Caco-2 (cell line): ENCODE measurements around the gene TLE5. TPM values are rescaled to one million over a fixed set of nuclear protein-coding genes. Genes with fewer than 3 reads are reported as not detected.
A peak's percentile ranks its signal among the peaks of the same experiment; 100 is the strongest.

Experiments used
- BruUV-seq: library from RNA; stranded (reverse); fragments of 400-500 nt; replicated peaks from 2 replicates; lab custom pipeline; 2021; lab: Mats Ljungman, UMichigan
- CTCF ChIA-PET: fragments of 300-600 bp; sonication (Branson Sonifier 250); formaldehyde crosslinking; loops from one replicate; lab custom pipeline; 2022; ENCODE audit warnings: antibody characterized with exemption; lab: Charles Lee
- POLR2A ChIA-PET: fragments of 300-600 bp; sonication (Branson Sonifier 250); formaldehyde crosslinking; loops from one replicate; lab custom pipeline; 2022; ENCODE audit warnings: antibody characterized with exemption; lab: Charles Lee
- DNase-seq, 2 experiments: peaks; one replicate each; pipeline versions ENCODE4 v3.0.0 to v3.0.0-alpha.2; 2020 to 2022
- H3K27me3 ChIP-seq: replicated peaks from 2 replicates; pipeline ENCODE4 v1.6.0; 2011; ENCODE audit warnings: low read length; ENCODE audit not compliant: control insufficient read depth, insufficient read depth
- H3K36me3 ChIP-seq: 2 replicates; pipeline ENCODE4 v1.5.1; 2011; ENCODE audit warnings: low read length; ENCODE audit not compliant: control insufficient read depth, insufficient read depth
- H3K4me1 ChIP-seq: fragments of 250-450 bp; sonication (Bioruptor Pico); 2 replicates; pipeline ENCODE4 v1.5.1; 2020; ENCODE audit warnings: mild to moderate bottlenecking
- H3K4me3 ChIP-seq: 2 replicates; pipeline ENCODE4 v1.5.1; 2011; ENCODE audit warnings: low read depth, mild to moderate bottlenecking, control low read depth, low read length
- H3K9me3 ChIP-seq: fragments of 250-450 bp; sonication (Bioruptor Pico); 2 replicates; pipeline ENCODE4 v1.5.1; 2020; ENCODE audit warnings: mild to moderate bottlenecking, moderate library complexity
- H3K27ac Mint-ChIP-seq: one replicate; pipeline ENCODE4 v1.8.0; 2022; ENCODE audit warnings: mixed read lengths; ENCODE audit not compliant: unreplicated experiment
- H3K27me3 Mint-ChIP-seq: one replicate; pipeline ENCODE4 v1.8.0; 2022; ENCODE audit warnings: mixed read lengths; ENCODE audit not compliant: insufficient read depth, unreplicated experiment
- H3K36me3 Mint-ChIP-seq: one replicate; pipeline ENCODE4 v1.8.0; 2022; ENCODE audit warnings: mild to moderate bottlenecking, mixed read lengths; ENCODE audit not compliant: insufficient read depth, unreplicated experiment
- H3K4me1 Mint-ChIP-seq: one replicate; pipeline ENCODE4 v1.8.0; 2022; ENCODE audit warnings: low read depth, mixed read lengths; ENCODE audit not compliant: unreplicated experiment
- H3K4me3 Mint-ChIP-seq: one replicate; pipeline ENCODE4 v1.8.0; 2022; ENCODE audit warnings: mild to moderate bottlenecking, moderate library complexity, mixed read lengths; ENCODE audit not compliant: unreplicated experiment
- H3K9me3 Mint-ChIP-seq: one replicate; pipeline ENCODE4 v1.8.0; 2022; ENCODE audit warnings: mixed read lengths; ENCODE audit not compliant: unreplicated experiment
- intact Hi-C: fragments of 100-400 bp; cut with micrococcal nuclease; formaldehyde crosslinking; loops from one replicate; pipeline ENCODE4 v1.10.0; 2022; ENCODE audit not compliant: unreplicated experiment
- total RNA-seq: library from RNA; stranded (reverse); gene quantifications from 2 replicates; pipeline ENCODE4 v1.2.3, GENCODE V29; 2022
- TF ChIP-seq, protein P1 (sequence below), 2 experiments: fragments of 200-600 bp in 1 of 2; IDR thresholded peaks; 1 replicate in 1 of 2; 2 replicates in 1 of 2; pipeline versions ENCODE4 v1.5.1 to v1.8.0; 2011 to 2022; ENCODE audit warnings: antibody characterized with exemption in 1 of 2, control low read depth in 1 of 2, inconsistent platforms in 1 of 2, low read depth in 1 of 2, low read length in 1 of 2, mild to moderate bottlenecking in 1 of 2, moderate library complexity in 1 of 2; ENCODE audit not compliant: insufficient read depth in 1 of 2, severe bottlenecking in 1 of 2, unreplicated experiment in 1 of 2

TLE5 gene
- total RNA-seq, 1 experiment from 2014 or later: 132 TPM

DNA sequence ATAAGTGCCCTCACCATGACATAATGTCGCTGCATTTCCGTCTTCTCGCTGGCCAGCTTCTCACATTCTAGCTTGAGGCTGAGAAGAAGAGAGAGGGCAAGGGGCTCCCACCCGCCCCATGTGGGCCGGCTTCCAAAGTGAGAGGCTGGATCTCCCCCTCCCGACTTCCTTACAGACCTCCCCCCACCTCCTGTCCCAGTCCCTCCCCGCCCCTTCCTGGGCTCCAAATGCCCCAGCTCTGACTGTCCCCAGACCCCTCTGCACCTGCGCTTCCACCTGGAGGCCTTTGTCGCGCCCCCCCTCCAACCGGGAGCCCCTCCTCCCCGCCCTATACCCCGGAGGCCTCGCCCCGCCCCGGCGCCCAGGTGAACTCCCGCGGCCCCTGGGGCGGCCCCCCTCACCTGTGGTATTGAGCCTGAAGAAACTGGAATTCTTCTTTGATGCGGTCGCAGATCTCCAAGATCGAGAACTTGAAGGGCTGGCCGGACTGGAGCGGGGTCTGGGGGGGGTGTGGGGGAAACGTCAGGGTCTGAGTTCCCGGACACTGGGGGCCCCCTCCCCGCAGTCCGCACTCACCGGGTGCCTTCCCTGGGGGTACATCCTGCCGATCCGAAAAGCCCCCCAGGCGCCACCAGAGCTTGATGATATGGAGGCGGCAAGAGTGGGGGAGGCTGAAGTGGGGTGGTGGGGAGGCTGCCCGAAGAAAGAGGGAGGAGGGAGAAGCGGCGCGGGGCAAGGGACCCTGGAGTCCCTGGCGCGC, 33.8 kb downstream of the TLE5 start:
- Mint-ChIP-seq H3K27me3 (no peaks in the 10 kb centered on the region), H3K27ac (no peak overlapping the region), H3K36me3 (peaks cover 4% of the 10 kb centered on the region), H3K4me1 (peaks cover 17% of the 10 kb centered on the region), H3K9me3 (no peaks in the 10 kb centered on the region), H3K4me3 (peak overlapping the region; percentile 72)
- H3K4me3 ChIP-seq: peak overlapping the region; percentile 79
- no peaks in the 10 kb centered on the region for H3K27me3 ChIP-seq
- intact Hi-C loops: loop anchor here (2.0 kb wide), 1 partner anchor 66 kb away; no protein-coding TSS in a partner anchor
- CTCF ChIA-PET: interaction anchor here (0.6 kb wide), 1 partner anchor 78 kb away, joined by 3 read pairs; no protein-coding TSS in a partner anchor
- BruUV-seq: no TSS peak
- no peaks in the 10 kb centered on the region for H3K36me3 ChIP-seq
- DNase-seq: peak; percentile 57
- peaks cover 13% of the 10 kb centered on the region for H3K4me1 ChIP-seq
- TF ChIP-seq, protein P1, sequence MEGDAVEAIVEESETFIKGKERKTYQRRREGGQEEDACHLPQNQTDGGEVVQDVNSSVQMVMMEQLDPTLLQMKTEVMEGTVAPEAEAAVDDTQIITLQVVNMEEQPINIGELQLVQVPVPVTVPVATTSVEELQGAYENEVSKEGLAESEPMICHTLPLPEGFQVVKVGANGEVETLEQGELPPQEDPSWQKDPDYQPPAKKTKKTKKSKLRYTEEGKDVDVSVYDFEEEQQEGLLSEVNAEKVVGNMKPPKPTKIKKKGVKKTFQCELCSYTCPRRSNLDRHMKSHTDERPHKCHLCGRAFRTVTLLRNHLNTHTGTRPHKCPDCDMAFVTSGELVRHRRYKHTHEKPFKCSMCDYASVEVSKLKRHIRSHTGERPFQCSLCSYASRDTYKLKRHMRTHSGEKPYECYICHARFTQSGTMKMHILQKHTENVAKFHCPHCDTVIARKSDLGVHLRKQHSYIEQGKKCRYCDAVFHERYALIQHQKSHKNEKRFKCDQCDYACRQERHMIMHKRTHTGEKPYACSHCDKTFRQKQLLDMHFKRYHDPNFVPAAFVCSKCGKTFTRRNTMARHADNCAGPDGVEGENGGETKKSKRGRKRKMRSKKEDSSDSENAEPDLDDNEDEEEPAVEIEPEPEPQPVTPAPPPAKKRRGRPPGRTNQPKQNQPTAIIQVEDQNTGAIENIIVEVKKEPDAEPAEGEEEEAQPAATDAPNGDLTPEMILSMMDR (IDR thresholded peaks at IDR 0.05; ENCODE audit: insufficient read depth in 1 of 2, low read depth in 1 of 2, low read length in 1 of 2, severe bottlenecking in 1 of 2, unreplicated experiment in 1 of 2): no peak
- no peaks in the 10 kb centered on the region for H3K9me3 ChIP-seq
- POLR2A ChIA-PET: interaction anchor here (0.5 kb wide), 1 partner anchor 78 kb away, joined by 4 read pairs; no protein-coding TSS in a partner anchor

DNA sequence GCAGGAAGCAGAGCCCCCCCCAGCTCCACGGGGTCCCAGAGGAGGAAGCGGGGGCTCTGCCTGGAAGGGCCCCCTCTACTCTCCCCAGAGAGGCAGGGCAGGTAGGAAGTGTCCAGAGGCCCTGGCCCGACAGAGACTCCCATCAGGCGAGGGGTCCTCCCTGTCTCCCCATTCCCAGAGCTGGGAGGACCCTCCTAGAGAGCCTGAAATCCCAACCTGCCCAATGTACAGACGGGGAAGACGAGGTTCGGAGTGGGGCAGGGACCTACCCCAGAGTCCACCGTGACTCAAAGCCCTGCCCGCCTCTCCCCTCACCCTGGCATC, 34.4 kb downstream of the TLE5 start:
- H3K4me3 ChIP-seq: peak overlapping the region; percentile 79
- ChIA-PET CTCF (no interaction called here), POLR2A (interaction anchor here (0.5 kb wide), 1 partner anchor 77 kb away, joined by 4 read pairs; no protein-coding TSS in a partner anchor)
- BruUV-seq: no TSS peak
- Mint-ChIP-seq H3K9me3 (no peaks in the 10 kb centered on the region), H3K27me3 (no peaks in the 10 kb centered on the region), H3K4me3 (peak overlapping the region; percentile 72), H3K36me3 (peaks cover 4% of the 10 kb centered on the region), H3K4me1 (peaks cover 21% of the 10 kb centered on the region), H3K27ac (no peak overlapping the region)
- peaks cover 11% of the 10 kb centered on the region for H3K4me1 ChIP-seq
- no peaks in the 10 kb centered on the region for H3K36me3 ChIP-seq
- TF ChIP-seq, protein P1 (IDR thresholded peaks at IDR 0.05; ENCODE audit: insufficient read depth in 1 of 2, low read depth in 1 of 2, low read length in 1 of 2, severe bottlenecking in 1 of 2, unreplicated experiment in 1 of 2): no peak
- H3K9me3 ChIP-seq: no peaks in the 10 kb centered on the region
- H3K27me3 ChIP-seq: no peaks in the 10 kb centered on the region
- DNase-seq: no peak
- intact Hi-C loops: loop anchor here (2.0 kb wide), 1 partner anchor 65 kb away; no protein-coding TSS in a partner anchor

DNA sequence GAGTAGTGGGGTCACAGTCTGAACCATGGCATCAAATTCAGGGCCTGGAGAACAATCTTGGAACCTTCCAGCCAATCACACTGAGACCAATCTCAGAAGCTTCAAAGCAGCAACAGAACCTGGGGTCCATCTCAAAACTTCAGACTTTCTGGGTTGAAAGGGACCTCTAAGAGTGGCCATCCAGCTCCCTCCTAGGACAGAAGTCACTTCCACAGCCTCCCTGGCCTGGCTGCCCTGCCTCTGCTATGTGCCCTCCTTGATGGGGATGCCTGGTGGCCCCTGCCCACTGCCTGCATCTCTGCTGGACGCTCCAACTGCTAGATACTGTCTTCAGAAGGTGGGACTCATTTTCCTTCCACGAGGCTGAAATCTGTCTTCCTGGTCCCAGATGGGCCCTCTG, 35.0 kb downstream of the TLE5 start:
- intact Hi-C loops: no loop called here
- H3K9me3 Mint-ChIP-seq: no peaks in the 10 kb centered on the region
- H3K4me3 ChIP-seq: no peak overlapping the region
- no peak overlapping the region for H3K27ac Mint-ChIP-seq
- DNase-seq: no peak
- H3K36me3 Mint-ChIP-seq: peaks cover 4% of the 10 kb centered on the region
- H3K27me3 Mint-ChIP-seq: no peaks in the 10 kb centered on the region
- H3K4me1 Mint-ChIP-seq: peaks cover 27% of the 10 kb centered on the region
- H3K36me3 ChIP-seq: no peaks in the 10 kb centered on the region
- H3K4me1 ChIP-seq: peaks cover 11% of the 10 kb centered on the region
- POLR2A ChIA-PET: no interaction called here
- H3K9me3 ChIP-seq: no peaks in the 10 kb centered on the region
- CTCF ChIA-PET: no interaction called here
- H3K4me3 Mint-ChIP-seq: no peak overlapping the region
- no peaks in the 10 kb centered on the region for H3K27me3 ChIP-seq
- TF ChIP-seq, protein P1 (IDR thresholded peaks at IDR 0.05; ENCODE audit: insufficient read depth in 1 of 2, low read depth in 1 of 2, low read length in 1 of 2, severe bottlenecking in 1 of 2, unreplicated experiment in 1 of 2): no peak
- BruUV-seq: no TSS peak
